NB4 (cell line): ENCODE results near the gene KDM6A.

Source experiments
- POLR2A ChIP-seq: IDR thresholded peaks from 2 replicates; pipeline ENCODE4 v1.6.1; 2011; ENCODE audit warnings: mild to moderate bottlenecking; ENCODE audit not compliant: insufficient read length; ENCODE audit errors: extremely low read depth
- TF ChIP-seq, protein P1 (sequence below): IDR thresholded peaks from one replicate; pipeline ENCODE4 v1.5.1; 2012; ENCODE audit warnings: low read depth, low read length
- TF ChIP-seq, protein P2 (sequence below): IDR thresholded peaks from 2 replicates; pipeline ENCODE4 v1.6.1; 2011; ENCODE audit warnings: low read depth, low read length

DNA sequence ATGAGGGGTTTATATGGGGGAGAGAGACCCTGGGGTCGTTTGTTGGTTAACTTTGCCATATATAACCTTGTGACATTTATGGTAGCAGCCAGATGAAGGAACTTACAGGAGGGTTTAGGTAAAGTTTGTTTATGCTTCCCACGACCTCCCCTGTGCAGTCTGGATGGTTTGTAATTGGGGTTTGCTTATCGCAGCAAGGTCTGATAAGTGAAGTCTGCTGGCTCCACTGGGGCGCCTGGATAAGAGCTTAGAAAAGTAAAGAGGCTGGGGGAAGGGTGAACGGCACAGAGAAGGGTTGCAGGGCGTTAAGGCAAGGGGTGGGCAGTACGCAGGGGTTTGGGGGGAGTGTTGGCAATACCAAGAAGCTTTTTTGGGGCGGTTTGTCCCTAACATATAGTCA is 98.7 kb downstream of the KDM6A start:
- TF ChIP-seq, protein P1, sequence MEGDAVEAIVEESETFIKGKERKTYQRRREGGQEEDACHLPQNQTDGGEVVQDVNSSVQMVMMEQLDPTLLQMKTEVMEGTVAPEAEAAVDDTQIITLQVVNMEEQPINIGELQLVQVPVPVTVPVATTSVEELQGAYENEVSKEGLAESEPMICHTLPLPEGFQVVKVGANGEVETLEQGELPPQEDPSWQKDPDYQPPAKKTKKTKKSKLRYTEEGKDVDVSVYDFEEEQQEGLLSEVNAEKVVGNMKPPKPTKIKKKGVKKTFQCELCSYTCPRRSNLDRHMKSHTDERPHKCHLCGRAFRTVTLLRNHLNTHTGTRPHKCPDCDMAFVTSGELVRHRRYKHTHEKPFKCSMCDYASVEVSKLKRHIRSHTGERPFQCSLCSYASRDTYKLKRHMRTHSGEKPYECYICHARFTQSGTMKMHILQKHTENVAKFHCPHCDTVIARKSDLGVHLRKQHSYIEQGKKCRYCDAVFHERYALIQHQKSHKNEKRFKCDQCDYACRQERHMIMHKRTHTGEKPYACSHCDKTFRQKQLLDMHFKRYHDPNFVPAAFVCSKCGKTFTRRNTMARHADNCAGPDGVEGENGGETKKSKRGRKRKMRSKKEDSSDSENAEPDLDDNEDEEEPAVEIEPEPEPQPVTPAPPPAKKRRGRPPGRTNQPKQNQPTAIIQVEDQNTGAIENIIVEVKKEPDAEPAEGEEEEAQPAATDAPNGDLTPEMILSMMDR: no peak
- TF ChIP-seq, protein P2, sequence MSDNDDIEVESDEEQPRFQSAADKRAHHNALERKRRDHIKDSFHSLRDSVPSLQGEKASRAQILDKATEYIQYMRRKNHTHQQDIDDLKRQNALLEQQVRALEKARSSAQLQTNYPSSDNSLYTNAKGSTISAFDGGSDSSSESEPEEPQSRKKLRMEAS: no peak
- TF ChIP-seq POLR2A: no peak
